ENCODE measurements around the gene RBM20. TPM values are rescaled to one million over a fixed set of nuclear protein-coding genes. Genes with fewer than 3 reads are reported as not detected.

RBM20 gene
- total and polyA plus RNA-seq, 2 experiments from 2014 or later = 3.7 to 4.0 TPM

DNA sequence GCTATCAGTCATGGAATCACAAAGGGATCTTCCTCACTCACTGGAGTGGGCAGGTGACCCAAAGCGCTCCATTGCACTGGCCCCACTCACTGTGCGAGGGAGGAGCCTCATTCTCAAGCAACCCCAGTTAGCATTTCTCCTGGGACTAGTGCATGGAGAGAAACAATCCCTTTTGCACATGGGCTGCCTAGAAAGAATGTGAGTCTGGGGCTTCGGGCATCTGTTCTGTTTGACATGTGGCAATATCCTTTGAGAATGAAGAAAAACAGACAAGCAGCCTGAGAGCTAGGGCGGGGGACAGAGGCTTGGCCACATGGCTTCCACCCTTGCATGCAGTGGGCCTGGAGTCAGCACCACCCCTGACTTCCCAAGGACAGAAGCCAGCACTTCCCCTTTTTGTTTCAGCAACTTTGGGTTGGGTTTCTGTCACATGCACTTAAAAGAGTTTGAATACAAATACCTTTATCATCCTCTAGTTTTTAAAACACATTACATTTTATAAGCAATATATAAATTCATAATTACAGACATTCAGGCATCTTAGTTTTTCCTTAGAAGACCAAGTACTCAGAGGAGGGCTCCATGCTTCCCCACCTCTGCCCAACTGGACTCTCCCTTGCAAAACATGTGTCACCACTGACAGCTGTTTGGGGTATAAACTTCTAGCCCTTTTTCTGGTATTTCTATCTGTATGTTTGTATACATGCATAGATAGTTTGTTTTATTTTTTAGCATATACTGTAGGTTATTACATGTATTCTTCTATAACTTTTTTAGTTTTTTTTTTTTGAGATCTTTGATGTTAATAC lies 73.8 kb downstream of the RBM20 start:
- Histone ChIP-seq H3K36me3 (replicated peaks; ENCODE audit: insufficient read depth, low read depth) (no peaks in the 10 kb centered on the region), H3K27me3 (no peaks in the 10 kb centered on the region), H3K4me3 (no peak overlapping the region), H3K9me3 (ENCODE audit: low read depth) (no peaks in the 10 kb centered on the region), H3K4me2 (no peak overlapping the region), H3K9me2 (replicated peaks; ENCODE audit: insufficient read depth) (no peaks in the 10 kb centered on the region), H3K79me2 (no peaks in the 10 kb centered on the region), H3K4me1 (ENCODE audit: insufficient read depth) (no peaks in the 10 kb centered on the region), H2AFZ (no peak overlapping the region), H4K20me1 (ENCODE audit: insufficient read depth, poor library complexity, severe bottlenecking) (no peaks in the 10 kb centered on the region), H3K27ac (no peak overlapping the region)
- no peak for DNase-seq (ENCODE audit: low spot score)
- 66% methylated on average over 4 of the region's 4 CpGs for WGBS (ENCODE audit: low lambda C conversion rate, missing lambda C conversion rate)
- TF ChIP-seq EZH2phosphoT487 (IDR thresholded peaks at IDR 0.05; ENCODE audit: low read depth, severe bottlenecking, unreplicated experiment) (no peak), EZH2 (IDR thresholded peaks at IDR 0.05; ENCODE audit: borderline replicate concordance) (no peak)
- TF ChIP-seq, protein P1, sequence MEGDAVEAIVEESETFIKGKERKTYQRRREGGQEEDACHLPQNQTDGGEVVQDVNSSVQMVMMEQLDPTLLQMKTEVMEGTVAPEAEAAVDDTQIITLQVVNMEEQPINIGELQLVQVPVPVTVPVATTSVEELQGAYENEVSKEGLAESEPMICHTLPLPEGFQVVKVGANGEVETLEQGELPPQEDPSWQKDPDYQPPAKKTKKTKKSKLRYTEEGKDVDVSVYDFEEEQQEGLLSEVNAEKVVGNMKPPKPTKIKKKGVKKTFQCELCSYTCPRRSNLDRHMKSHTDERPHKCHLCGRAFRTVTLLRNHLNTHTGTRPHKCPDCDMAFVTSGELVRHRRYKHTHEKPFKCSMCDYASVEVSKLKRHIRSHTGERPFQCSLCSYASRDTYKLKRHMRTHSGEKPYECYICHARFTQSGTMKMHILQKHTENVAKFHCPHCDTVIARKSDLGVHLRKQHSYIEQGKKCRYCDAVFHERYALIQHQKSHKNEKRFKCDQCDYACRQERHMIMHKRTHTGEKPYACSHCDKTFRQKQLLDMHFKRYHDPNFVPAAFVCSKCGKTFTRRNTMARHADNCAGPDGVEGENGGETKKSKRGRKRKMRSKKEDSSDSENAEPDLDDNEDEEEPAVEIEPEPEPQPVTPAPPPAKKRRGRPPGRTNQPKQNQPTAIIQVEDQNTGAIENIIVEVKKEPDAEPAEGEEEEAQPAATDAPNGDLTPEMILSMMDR (IDR thresholded peaks at IDR 0.05; ENCODE audit: poor library complexity) = no peak

DNA sequence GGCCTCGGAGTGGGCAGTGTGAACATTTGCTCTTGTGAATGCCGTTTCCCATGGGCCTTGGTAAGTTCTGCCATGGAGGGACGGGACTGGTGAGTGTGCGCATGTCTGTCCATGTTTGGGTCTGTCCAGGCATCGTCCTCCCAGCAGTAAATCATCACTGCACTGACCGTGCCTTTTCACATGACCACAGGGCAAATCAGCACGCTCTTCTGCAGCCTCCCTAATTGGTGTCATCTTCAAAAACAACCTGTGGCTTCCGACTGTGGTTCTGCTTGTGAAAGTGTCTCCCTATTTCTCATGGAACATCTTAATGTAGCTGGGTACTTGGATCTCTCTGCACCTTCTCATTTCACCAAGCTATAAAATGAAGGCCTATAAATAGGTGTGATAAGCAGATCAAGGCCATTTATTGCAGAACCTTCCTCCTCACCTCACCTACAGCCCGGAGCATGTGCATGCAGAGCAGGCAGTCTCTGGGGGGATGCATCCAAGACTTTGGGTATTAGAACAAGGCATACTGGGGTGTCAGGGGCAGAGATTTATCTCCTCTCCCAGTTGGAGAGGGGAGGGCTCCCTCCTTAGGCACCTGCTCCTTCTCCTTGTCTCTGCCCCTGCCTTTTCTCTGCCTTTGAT lies 77.4 kb downstream of the RBM20 start:
- WGBS (ENCODE audit: low lambda C conversion rate, missing lambda C conversion rate) = 95% methylated on average over 9 of the region's 9 CpGs
- H3K9me2 ChIP-seq (replicated peaks; ENCODE audit: insufficient read depth) = no peaks in the 10 kb centered on the region
- no peak for DNase-seq (ENCODE audit: low spot score)
- H3K27ac ChIP-seq = no peak overlapping the region
- no peaks in the 10 kb centered on the region for H3K4me1 ChIP-seq (ENCODE audit: insufficient read depth)
- H3K27me3 ChIP-seq = no peaks in the 10 kb centered on the region
- H3K9me3 ChIP-seq (ENCODE audit: low read depth) = no peaks in the 10 kb centered on the region
- no peak for TF ChIP-seq EZH2 (IDR thresholded peaks at IDR 0.05; ENCODE audit: borderline replicate concordance)
- TF ChIP-seq, protein P1 (IDR thresholded peaks at IDR 0.05; ENCODE audit: poor library complexity) = no peak
- TF ChIP-seq EZH2phosphoT487 (IDR thresholded peaks at IDR 0.05; ENCODE audit: low read depth, severe bottlenecking, unreplicated experiment) = no peak
- no peaks in the 10 kb centered on the region for H4K20me1 ChIP-seq (ENCODE audit: insufficient read depth, poor library complexity, severe bottlenecking)
- H3K79me2 ChIP-seq = no peaks in the 10 kb centered on the region
- H3K36me3 ChIP-seq (replicated peaks; ENCODE audit: insufficient read depth, low read depth) = no peaks in the 10 kb centered on the region
- H3K4me2 ChIP-seq = no peak overlapping the region
- no peak overlapping the region for H2AFZ ChIP-seq
- H3K4me3 ChIP-seq = no peak overlapping the region

DNA sequence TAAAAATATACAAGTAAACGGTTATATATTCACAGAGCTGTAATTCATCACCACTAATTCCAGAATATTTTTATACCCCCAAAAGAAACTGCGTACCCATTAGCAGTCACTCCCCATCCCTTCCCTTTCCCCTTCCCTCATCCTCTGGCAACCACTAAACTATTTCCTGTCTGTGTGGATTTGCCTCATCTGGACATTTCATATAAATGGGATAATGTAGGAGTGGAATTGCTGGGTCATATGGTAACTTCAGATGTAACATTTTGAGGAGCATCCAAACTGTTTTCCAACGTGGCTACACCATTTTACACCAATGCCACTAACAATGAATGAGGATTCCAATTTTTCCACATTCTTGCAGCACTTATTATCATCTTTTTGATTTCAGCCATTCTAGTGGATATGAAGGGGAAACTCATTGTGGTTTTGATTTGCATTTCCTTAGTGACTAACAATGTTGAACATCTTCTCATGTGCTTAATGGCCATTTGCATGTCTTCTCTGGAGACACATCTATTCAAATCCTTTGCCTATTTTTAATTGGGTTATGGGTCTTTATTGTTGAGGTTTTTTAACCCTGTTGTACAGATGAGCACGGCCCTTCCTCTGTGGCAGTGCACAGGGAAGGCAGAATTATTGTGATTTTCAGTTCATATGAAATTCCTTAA lies 79.2 kb downstream of the RBM20 start:
- 88% methylated on average over 4 of the region's 4 CpGs for WGBS (ENCODE audit: low lambda C conversion rate, missing lambda C conversion rate)
- H3K27ac ChIP-seq = no peak overlapping the region
- no peaks in the 10 kb centered on the region for H3K9me2 ChIP-seq (replicated peaks; ENCODE audit: insufficient read depth)
- H4K20me1 ChIP-seq (ENCODE audit: insufficient read depth, poor library complexity, severe bottlenecking) = no peaks in the 10 kb centered on the region
- TF ChIP-seq, protein P1 (IDR thresholded peaks at IDR 0.05; ENCODE audit: poor library complexity) = no peak
- TF ChIP-seq EZH2 (IDR thresholded peaks at IDR 0.05; ENCODE audit: borderline replicate concordance) (no peak), EZH2phosphoT487 (IDR thresholded peaks at IDR 0.05; ENCODE audit: low read depth, severe bottlenecking, unreplicated experiment) (no peak)
- no peaks in the 10 kb centered on the region for H3K36me3 ChIP-seq (replicated peaks; ENCODE audit: insufficient read depth, low read depth)
- no peaks in the 10 kb centered on the region for H3K27me3 ChIP-seq
- H3K4me3 ChIP-seq = no peak overlapping the region
- no peak overlapping the region for H2AFZ ChIP-seq
- H3K4me1 ChIP-seq (ENCODE audit: insufficient read depth) = no peaks in the 10 kb centered on the region
- H3K79me2 ChIP-seq = no peaks in the 10 kb centered on the region
- DNase-seq (ENCODE audit: low spot score) = no peak
- no peak overlapping the region for H3K4me2 ChIP-seq
- H3K9me3 ChIP-seq (ENCODE audit: low read depth) = no peaks in the 10 kb centered on the region

Measured in hepatocyte (in vitro differentiated cells).